ENCODE results near the gene EAF1.
"Not testable (repeated sequence)": the region's sequence is repeated elsewhere in the genome, so short reads cannot be mapped to it uniquely, and the experiment has no call there.

The EAF1 gene

DNA sequence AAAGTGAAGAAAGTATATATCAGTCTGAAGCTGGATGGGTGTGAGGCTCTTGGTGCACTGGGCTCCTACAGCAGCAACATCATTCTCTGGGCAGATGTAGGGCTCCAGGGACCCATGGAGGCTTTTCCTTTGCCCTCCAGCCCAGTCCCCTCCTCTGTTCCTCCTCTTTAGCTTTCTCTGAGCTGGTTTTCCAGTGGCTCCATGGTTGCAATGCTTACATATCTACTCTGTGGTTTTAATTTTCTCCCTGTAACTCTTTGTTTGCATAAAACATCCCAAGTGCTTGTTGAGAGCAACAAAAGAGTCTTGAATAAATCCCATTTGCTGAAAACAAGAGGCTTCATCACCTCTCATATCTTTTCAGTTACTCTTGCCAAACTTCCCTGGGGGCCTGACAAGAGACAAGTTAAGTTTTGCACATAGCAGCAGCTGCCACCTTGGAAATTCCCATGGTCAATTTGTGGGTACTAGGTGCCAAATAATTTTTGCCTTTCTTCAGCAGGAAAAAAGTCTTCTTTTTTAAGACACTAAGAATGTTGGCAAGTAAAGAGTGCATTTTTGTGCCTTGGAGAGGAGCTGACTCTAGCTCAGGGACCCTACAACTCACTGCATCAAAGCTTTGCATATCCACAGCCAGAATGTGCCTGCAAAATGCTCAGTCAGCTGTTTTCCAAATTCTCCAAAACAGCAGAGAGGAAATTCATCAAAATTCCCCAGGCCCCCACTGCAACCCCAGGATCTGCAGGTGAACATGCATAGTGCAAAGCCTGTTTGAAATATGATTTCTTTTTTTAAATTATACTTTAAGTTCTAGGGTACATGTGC lies 52.2 kb downstream of the EAF1 start:
- DNase-seq (ENCODE audit: low spot score) = no peak

DNA sequence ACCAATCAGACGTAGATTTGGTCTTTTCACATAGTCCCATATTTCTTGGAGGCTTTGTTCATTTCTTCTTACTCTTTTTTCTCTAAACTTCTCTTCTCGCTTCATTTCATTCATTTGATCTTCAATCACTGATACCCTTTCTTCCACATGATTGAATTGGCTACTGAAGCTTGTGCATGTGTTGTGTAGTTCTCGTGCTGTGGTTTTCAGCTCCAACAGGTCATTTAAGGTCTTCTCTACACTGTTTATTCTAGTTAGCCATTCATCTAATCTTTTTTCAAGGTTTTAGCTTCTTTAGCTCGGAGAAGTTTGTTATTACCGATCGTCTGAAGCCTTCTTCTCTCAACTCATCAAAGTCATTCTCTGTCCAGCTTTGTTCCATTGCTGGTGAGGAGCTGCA lies 57.2 kb downstream of the EAF1 start:
- DNase-seq (ENCODE audit: low spot score) = not testable (repeated sequence)

DNA sequence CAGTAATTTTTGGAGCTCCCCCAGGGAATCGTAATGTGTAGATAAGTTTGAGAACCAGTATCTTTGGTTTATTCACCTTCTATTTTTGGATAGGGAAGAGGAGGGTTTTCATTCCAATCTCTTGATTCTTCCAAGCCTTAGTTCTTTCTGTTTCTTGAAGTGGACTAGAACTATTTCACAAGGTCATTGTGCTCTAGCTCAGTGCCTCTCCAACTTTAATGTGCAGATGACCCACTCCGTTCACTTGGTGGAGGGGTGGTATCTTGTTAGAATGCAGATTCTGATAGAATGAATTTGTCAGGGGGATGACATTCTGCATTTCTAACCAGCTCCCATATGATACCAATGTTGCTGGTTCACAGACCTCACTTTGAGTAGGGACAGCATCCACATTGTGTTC lies 58.6 kb downstream of the EAF1 start:
- DNase-seq (ENCODE audit: low spot score) = no peak

DNA sequence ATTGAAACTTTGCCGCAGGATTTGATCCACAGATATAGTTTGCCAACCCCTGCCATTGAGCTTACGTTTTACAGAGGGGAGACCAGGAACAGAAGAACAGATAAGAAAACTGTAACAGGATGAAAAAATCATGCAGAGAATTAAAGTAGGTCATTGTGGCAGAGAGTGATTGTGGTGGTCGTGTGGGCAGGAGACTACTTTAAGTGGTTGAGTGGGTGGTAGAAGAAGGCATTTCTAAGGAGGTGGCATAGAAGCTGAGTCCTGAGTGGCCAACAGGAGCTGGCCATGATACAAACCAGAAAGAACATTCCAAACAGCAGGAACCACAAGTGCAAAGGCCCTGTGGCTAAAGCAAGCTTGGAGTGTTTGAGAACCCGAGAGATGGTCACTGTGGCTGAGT lies 59.6 kb downstream of the EAF1 start:
- no peak for DNase-seq (ENCODE audit: low spot score)

DNA sequence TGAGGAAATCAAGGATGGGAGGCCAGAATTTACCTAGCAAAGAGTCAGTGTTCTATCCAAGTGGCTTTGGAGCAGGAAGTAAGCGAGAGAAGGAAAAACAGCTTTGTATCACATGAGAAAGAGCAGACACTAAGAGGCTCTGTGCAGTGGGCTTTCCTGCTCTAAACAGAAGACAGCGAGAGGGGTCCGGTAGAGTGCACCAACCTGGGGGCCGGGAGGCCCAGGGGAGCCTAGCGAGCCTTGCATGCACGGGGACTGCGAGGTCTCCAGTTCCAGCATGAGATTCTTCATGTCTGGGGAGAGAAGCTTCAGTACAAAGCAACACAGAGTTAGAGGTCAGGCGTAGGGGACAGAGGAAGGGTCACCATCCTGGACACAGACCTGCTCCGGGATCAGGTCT lies 60.6 kb downstream of the EAF1 start:
- no peak for DNase-seq (ENCODE audit: low spot score)

DNA sequence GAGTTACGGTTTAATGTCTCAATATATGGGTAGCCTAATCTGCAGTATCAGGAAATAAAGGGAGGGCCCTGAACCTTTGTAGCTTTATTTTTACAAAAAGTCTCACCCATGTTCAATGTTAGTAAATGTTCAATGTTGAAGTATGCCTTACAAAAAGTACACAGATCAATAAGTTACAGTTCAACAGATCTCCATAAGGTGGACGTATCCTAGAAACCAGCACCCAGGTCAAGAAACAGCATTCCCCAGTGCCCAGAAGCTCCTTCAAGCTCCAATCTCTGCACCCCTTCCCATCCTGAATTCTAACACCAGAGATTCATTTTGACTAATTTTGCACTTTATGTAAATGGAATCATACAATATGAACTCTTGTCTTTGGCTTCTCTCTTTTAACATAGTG lies 62.8 kb downstream of the EAF1 start:
- no peak for DNase-seq (ENCODE audit: low spot score)

DNA sequence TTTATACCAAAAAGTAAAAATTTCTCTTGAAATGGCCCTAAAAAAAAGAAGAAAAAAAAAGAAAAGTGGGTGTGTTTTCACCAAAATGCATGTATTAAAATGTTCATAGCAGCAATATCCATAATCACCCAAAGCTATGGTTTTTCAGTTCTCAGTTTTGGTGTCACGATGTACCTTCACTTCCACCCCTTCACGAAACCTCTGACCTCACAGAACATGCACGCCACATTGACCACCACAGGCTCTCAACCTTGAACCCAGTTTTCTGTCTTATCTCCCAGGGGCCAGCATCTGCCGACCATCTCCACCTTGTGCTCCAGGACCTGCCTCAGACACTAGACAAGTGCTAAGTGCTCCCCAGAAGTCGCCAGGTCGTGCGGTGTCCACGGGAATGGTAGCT lies 63.7 kb downstream of the EAF1 start:
- no peak for DNase-seq (ENCODE audit: low spot score)

All from ecto neural progenitor cell (in vitro differentiated cells).